ENCODE results near the gene MYH1. TPM values are rescaled to one million over a fixed set of nuclear protein-coding genes. Genes with fewer than 3 reads are reported as not detected.

The MYH1 gene
- total RNA-seq, 2 experiments from 2014 or later, result not detected

DNA sequence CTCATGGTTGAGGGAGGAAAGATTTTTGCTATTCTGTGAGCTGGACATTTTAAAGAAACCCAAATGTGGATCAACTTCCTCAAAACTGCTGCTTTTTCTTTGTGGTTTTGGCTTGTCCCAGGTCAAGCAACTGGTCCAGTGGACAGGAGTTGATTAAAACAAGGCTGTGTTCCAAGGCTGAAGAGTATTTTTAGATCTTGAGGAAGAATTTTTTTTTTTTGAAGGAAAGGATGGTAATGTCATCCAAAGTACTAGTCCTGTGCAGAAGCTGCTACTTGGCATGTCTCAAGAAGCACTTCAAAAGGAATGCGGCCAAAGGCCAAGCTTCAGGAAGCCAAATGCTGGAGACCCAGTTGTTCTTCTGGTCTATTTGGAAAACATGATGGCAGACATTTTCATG is 39.1 kb upstream of the MYH1 start:
- Mint-ChIP-seq H3K27me3 (peaks cover 4% of the 10 kb centered on the region), H3K36me3 (ENCODE audit: low read depth) (no peaks in the 10 kb centered on the region), H3K9me3 (peaks cover 4% of the 10 kb centered on the region), H3K27ac (no peak overlapping the region), H3K4me3 (no peak overlapping the region), H3K4me1 (ENCODE audit: low read depth) (no peaks in the 10 kb centered on the region)
- DNase-seq, result no peak
- H3K27me3 ChIP-seq (ENCODE audit: control insufficient read depth in 1 of 2, insufficient read depth in 2 of 2, low read length in 2 of 2), result no peaks in the 10 kb centered on the region
- H3K27ac ChIP-seq (ENCODE audit: low read depth in 1 of 2, low read length in 2 of 2), result no peak overlapping the region
- CTCF ChIA-PET, result no interaction called here
- ATAC-seq (ENCODE audit: poor library complexity), result no peak
- H3K9me3 ChIP-seq (ENCODE audit: control insufficient read depth in 1 of 2, insufficient read depth in 1 of 2, low read length in 2 of 2), result no peaks in the 10 kb centered on the region
- intact Hi-C loops (cut with DNase I, micrococcal nuclease), result no loop called here
- TF ChIP-seq, protein P1, sequence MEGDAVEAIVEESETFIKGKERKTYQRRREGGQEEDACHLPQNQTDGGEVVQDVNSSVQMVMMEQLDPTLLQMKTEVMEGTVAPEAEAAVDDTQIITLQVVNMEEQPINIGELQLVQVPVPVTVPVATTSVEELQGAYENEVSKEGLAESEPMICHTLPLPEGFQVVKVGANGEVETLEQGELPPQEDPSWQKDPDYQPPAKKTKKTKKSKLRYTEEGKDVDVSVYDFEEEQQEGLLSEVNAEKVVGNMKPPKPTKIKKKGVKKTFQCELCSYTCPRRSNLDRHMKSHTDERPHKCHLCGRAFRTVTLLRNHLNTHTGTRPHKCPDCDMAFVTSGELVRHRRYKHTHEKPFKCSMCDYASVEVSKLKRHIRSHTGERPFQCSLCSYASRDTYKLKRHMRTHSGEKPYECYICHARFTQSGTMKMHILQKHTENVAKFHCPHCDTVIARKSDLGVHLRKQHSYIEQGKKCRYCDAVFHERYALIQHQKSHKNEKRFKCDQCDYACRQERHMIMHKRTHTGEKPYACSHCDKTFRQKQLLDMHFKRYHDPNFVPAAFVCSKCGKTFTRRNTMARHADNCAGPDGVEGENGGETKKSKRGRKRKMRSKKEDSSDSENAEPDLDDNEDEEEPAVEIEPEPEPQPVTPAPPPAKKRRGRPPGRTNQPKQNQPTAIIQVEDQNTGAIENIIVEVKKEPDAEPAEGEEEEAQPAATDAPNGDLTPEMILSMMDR (IDR thresholded peaks at IDR 0.05), result no peak
- H3K36me3 ChIP-seq (ENCODE audit: insufficient read depth, low read length), result no peaks in the 10 kb centered on the region
- H3K4me3 ChIP-seq (ENCODE audit: low read length), result no peak overlapping the region
- POLR2A ChIA-PET, result no interaction called here
- no peaks in the 10 kb centered on the region for H3K4me1 ChIP-seq (ENCODE audit: insufficient read depth, low read length)

DNA sequence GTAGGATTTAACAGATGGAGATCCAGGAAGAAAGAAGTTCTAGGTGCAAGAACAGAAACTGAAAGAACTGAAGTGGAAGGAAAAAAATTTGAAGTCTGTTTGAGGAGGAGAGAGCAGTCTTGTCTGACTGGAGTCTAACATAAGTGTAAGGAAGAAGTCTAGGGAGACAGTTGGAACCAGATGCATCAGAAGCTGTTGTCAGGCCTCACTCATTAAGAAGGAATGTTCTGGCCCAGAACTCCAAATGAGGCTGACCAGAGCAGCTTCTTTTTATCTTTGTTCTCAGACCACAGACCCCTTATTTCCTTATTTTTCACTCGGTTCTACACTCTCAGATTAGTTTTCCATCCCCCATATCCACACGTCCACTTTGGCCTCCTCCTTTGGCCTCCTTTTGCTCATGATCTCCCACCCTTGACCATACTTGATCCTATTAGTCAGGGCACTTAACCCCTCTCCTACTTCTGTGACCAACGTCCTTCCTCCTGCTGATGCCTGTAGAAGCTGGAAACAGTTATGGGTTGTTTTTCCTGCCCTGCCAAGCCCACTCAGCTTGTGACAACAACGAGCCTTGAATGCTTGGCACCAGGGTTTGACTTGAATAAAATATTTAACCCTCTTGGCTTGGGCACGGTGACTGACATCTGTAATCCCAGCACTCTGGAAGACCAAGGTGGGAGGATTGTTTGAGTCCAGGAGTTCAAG is 38.1 kb upstream of the MYH1 start:
- ChIA-PET POLR2A (no interaction called here), CTCF (no interaction called here)
- DNase-seq (no peak), ATAC-seq (ENCODE audit: poor library complexity) (no peak)
- Mint-ChIP-seq H3K4me1 (ENCODE audit: low read depth) (no peaks in the 10 kb centered on the region), H3K27me3 (peaks cover 4% of the 10 kb centered on the region), H3K4me3 (no peak overlapping the region), H3K9me3 (peaks cover 4% of the 10 kb centered on the region), H3K36me3 (ENCODE audit: low read depth) (no peaks in the 10 kb centered on the region), H3K27ac (no peak overlapping the region)
- Histone ChIP-seq H3K27ac (ENCODE audit: low read depth in 1 of 2, low read length in 2 of 2) (no peak overlapping the region), H3K36me3 (ENCODE audit: insufficient read depth, low read length) (no peaks in the 10 kb centered on the region), H3K27me3 (ENCODE audit: control insufficient read depth in 1 of 2, insufficient read depth in 2 of 2, low read length in 2 of 2) (no peaks in the 10 kb centered on the region), H3K4me1 (ENCODE audit: insufficient read depth, low read length) (no peaks in the 10 kb centered on the region), H3K9me3 (ENCODE audit: control insufficient read depth in 1 of 2, insufficient read depth in 1 of 2, low read length in 2 of 2) (no peaks in the 10 kb centered on the region), H3K4me3 (ENCODE audit: low read length) (no peak overlapping the region)
- intact Hi-C loops (cut with DNase I, micrococcal nuclease), result no loop called here
- TF ChIP-seq, protein P1 (IDR thresholded peaks at IDR 0.05), result no peak

DNA sequence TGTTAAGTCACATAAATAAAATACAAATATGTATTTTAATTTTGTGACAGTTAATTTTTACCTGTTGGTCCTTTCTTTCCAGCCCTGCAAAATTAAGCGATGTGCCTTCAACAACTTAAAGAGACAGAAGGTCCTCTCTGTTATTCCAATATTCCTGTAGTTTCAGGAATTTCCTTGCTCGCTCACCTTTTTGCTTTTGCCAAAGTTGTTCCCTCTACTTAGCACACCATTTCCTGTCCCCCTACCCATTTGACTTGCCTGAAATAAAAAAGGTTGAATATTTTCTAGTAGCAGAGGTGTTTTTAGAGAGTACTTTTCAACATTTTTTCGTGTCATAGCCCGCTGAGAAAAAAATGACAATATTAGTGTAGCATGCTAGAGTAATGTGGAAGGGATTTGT is 31.7 kb upstream of the MYH1 start:
- H3K27ac Mint-ChIP-seq, result no peak overlapping the region
- no peaks in the 10 kb centered on the region for H3K36me3 Mint-ChIP-seq (ENCODE audit: low read depth)
- Histone ChIP-seq H3K36me3 (ENCODE audit: insufficient read depth, low read length) (no peaks in the 10 kb centered on the region), H3K4me3 (ENCODE audit: low read length) (no peak overlapping the region), H3K27me3 (ENCODE audit: control insufficient read depth in 1 of 2, insufficient read depth in 2 of 2, low read length in 2 of 2) (no peaks in the 10 kb centered on the region), H3K9me3 (ENCODE audit: control insufficient read depth in 1 of 2, insufficient read depth in 1 of 2, low read length in 2 of 2) (peaks cover 0 to 5% of the 10 kb centered on the region in 2 experiments), H3K4me1 (ENCODE audit: insufficient read depth, low read length) (no peaks in the 10 kb centered on the region), H3K27ac (ENCODE audit: low read depth in 1 of 2, low read length in 2 of 2) (no peak overlapping the region)
- DNase-seq (no peak), ATAC-seq (ENCODE audit: poor library complexity) (no peak)
- H3K27me3 Mint-ChIP-seq, result peaks cover 8% of the 10 kb centered on the region
- CTCF ChIA-PET, result no interaction called here
- TF ChIP-seq, protein P1 (IDR thresholded peaks at IDR 0.05), result no peak
- no peak overlapping the region for H3K4me3 Mint-ChIP-seq
- POLR2A ChIA-PET, result no interaction called here
- H3K9me3 Mint-ChIP-seq, result no peaks in the 10 kb centered on the region
- intact Hi-C loops (cut with DNase I, micrococcal nuclease), result no loop called here
- no peaks in the 10 kb centered on the region for H3K4me1 Mint-ChIP-seq (ENCODE audit: low read depth)
